ENCODE measurements around the gene OSBPL2.

GRCh38 chr20:62209850-62210495 lies 28.3 kb upstream of the OSBPL2 start:
- TF ChIP-seq EP300 (IDR thresholded peaks at IDR 0.05; ENCODE audit: borderline replicate concordance) (no peak), EGR1 (IDR thresholded peaks at IDR 0.05) (no peak), CREB1 (IDR thresholded peaks at IDR 0.05; ENCODE audit: low read depth) (no peak), YY1 (IDR thresholded peaks at IDR 0.05; ENCODE audit: low read depth) (no peak), RAD21 (IDR thresholded peaks at IDR 0.05; ENCODE audit: low read depth) (no peak), CEBPB (IDR thresholded peaks at IDR 0.05) (no peak), TAF1 (IDR thresholded peaks at IDR 0.05; ENCODE audit: low read depth) (no peak), USF1 (IDR thresholded peaks at IDR 0.05) (no peak), TCF12 (IDR thresholded peaks at IDR 0.05; ENCODE audit: low read depth) (no peak)

Measured in Ishikawa (cell line).